Measurements from ENCODE around the gene MAGI2. TPM values are rescaled to one million over a fixed set of nuclear protein-coding genes. Genes with fewer than 3 reads are reported as not detected.
A peak's percentile ranks its signal among the peaks of the same experiment; 100 is the strongest.

MAGI2 gene
- total RNA-seq, 1 experiment from 2014 or later = 14.3 TPM

DNA sequence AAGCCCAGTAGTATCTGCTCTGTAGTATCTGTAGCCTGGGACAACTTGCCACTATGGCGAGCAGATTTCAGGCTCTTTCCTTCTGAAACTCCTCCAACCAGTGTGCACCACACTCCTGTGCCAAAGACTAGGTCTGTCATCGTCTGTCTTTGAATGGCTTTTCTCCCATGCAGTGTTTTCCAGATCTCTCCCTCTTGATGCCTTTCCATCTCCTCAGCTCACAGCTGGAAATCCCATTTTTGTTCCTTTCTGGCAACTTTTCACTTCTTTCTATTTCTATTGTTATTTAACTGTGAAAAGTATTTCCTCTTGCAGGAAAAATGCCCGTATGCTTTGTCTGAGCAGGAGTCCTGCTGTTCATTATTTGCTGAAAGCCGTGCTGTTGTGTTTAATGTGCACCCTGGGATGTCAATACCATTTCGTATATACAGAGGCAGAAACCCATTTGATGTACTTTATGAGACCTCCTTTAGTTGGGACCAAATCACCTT lies 1281.2 kb downstream of the MAGI2 start:
- Histone ChIP-seq H3K4ac (ENCODE audit: low read depth, low read length) (no peak overlapping the region), H3K4me1 (ENCODE audit: insufficient read depth, low read length) (peaks cover 13% of the 10 kb centered on the region; the same call in 1 of the 2 replicates), H3K79me1 (ENCODE audit: insufficient read depth, low read depth, low read length, poor library complexity, severe bottlenecking) (no peaks in the 10 kb centered on the region), H3K4me2 (ENCODE audit: insufficient read depth, insufficient read length, low read length) (no peak overlapping the region), H3K27ac (ENCODE audit: insufficient read length, low read depth, low read length) (peak overlapping the region; percentile 1), H2BK12ac (ENCODE audit: insufficient read length, low read depth, low read length) (no peak overlapping the region), H3K9me3 (ENCODE audit: control insufficient read depth, low read depth, low read length) (no peaks in the 10 kb centered on the region), H4K8ac (replicated peaks; ENCODE audit: insufficient read length, low read depth, low read length) (no peak overlapping the region), H3K79me2 (ENCODE audit: insufficient read depth, low read length) (no peaks in the 10 kb centered on the region), H3K23ac (ENCODE audit: insufficient read length, low read depth, low read length) (no peak overlapping the region), H3K23me2 (ENCODE audit: insufficient read length, low read depth, low read length, poor library complexity, severe bottlenecking) (no peaks in the 10 kb centered on the region), H3K27me3 (ENCODE audit: insufficient read depth, low read length) (no peaks in the 10 kb centered on the region), H3K14ac (ENCODE audit: insufficient read depth, low read length) (no peak overlapping the region), H2BK15ac (ENCODE audit: low read depth, low read length) (no peak overlapping the region), H2BK5ac (ENCODE audit: insufficient read length, low read length) (no peak overlapping the region), H2AK5ac (ENCODE audit: insufficient read length, low read length) (no peak overlapping the region), H2BK120ac (ENCODE audit: low read depth, low read length, poor library complexity, severe bottlenecking) (no peak overlapping the region), H4K5ac (ENCODE audit: insufficient read length, low read depth, low read length) (no peak overlapping the region), H4K91ac (ENCODE audit: insufficient read length, low read depth, low read length) (no peak overlapping the region), H2AFZ (ENCODE audit: low read length) (no peak overlapping the region), H3K9ac (ENCODE audit: extremely low read depth, insufficient read length, low read length) (no peak overlapping the region), H2BK20ac (ENCODE audit: low read depth, low read length, poor library complexity, severe bottlenecking) (no peak overlapping the region), H3K56ac (ENCODE audit: insufficient read length, low read depth, low read length) (no peak overlapping the region), H3T11ph (ENCODE audit: low read length) (no peak overlapping the region), H3K18ac (ENCODE audit: insufficient read length, low read depth, low read length) (no peak overlapping the region), H4K20me1 (ENCODE audit: control insufficient read depth, insufficient read depth, insufficient read length) (no peaks in the 10 kb centered on the region)
- Mint-ChIP-seq H3K27me3 (ENCODE audit: low read depth) (no peaks in the 10 kb centered on the region), H3K9me3 (no peaks in the 10 kb centered on the region), H3K4me1 (peaks cover 36 to 41% of the 10 kb centered on the region in 2 experiments), H3K36me3 (ENCODE audit: insufficient read depth in 1 of 3, low read depth in 3 of 3) (peaks cover 0 to 4% (median 3%) of the 10 kb centered on the region in 3 experiments; a peak in 2 of 7 replicates), H3K27ac (peak overlapping the region; percentile 41 to 92 (median 81)), H3K4me3 (no peak overlapping the region; a peak in 1 of 5 replicates)
- TF ChIP-seq, protein P1, sequence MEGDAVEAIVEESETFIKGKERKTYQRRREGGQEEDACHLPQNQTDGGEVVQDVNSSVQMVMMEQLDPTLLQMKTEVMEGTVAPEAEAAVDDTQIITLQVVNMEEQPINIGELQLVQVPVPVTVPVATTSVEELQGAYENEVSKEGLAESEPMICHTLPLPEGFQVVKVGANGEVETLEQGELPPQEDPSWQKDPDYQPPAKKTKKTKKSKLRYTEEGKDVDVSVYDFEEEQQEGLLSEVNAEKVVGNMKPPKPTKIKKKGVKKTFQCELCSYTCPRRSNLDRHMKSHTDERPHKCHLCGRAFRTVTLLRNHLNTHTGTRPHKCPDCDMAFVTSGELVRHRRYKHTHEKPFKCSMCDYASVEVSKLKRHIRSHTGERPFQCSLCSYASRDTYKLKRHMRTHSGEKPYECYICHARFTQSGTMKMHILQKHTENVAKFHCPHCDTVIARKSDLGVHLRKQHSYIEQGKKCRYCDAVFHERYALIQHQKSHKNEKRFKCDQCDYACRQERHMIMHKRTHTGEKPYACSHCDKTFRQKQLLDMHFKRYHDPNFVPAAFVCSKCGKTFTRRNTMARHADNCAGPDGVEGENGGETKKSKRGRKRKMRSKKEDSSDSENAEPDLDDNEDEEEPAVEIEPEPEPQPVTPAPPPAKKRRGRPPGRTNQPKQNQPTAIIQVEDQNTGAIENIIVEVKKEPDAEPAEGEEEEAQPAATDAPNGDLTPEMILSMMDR (conservative IDR thresholded peaks at IDR 0.05) = no peak
- no peak for DNase-seq
- WGBS (ENCODE audit: extremely low coverage, insufficient read length, low lambda C conversion rate) = no CpG with 5 or more reads among the region's 5 CpGs
